Measurements from ENCODE around the gene CEACAM6.

CEACAM6 gene

DNA sequence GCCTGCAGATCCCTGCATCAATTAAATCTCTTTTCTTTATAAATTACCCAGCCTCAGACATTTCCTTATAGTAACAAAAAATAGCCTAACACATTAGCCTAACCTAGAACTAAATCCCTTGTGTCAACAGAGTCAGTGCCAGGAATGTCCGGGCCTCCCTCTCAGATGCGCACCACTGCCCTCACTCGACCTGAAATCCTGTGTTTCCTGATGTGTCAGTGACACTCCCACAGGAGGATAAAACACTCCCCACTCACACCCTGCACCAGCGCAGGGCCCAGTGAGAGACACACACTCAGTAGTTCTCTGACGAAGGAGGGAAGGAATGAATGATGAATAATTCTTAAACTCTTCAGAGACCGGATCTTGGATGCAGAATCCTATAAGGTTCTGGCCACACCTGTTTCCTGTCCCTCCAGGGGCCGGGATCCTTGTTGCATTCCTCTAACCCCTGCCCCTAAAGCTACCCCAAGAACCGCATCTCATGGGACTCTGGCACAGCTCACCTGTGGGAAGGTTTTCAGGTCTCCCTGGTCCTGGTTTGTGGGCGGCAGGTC lies 44.2 kb downstream of the CEACAM6 start:
- Histone ChIP-seq H3K4me3 (ENCODE audit: low read depth in 1 of 2, low read length in 2 of 2) (no peak overlapping the region), H3K9me3 (ENCODE audit: low read length) (no peaks in the 10 kb centered on the region), H3K4me1 (ENCODE audit: insufficient read depth, low read length) (no peaks in the 10 kb centered on the region), H3K9ac (ENCODE audit: low read length) (no peak overlapping the region), H3K36me3 (ENCODE audit: insufficient read depth, low read length) (no peaks in the 10 kb centered on the region), H3K27ac (ENCODE audit: low read depth, low read length) (no peak overlapping the region), H3K27me3 (ENCODE audit: control insufficient read depth in 1 of 2, insufficient read depth in 2 of 2, low read length in 2 of 2) (no peaks in the 10 kb centered on the region)

DNA sequence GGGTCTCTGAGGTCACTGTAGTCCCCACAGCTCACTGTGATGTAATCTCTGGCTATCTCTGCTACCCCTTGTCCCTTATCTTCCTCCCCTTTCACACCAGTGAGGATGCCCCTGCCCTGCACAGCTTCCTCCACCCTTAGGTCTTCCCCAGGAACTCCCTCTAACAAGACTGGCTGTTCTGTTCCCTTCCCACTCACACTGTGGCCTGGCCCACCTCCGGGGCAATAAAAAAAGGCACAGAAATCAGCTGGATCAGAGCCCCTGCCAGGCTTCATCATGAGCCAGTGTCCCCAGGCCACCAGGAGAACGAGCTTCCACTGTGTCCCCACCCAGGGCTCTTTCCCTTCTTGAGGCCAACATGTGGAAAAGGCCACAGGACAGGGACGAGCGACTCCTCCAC lies 45.7 kb downstream of the CEACAM6 start:
- Histone ChIP-seq H3K4me1 (ENCODE audit: insufficient read depth, low read length) (no peaks in the 10 kb centered on the region), H3K36me3 (ENCODE audit: insufficient read depth, low read length) (no peaks in the 10 kb centered on the region), H3K9ac (ENCODE audit: low read length) (no peak overlapping the region), H3K4me3 (ENCODE audit: low read depth in 1 of 2, low read length in 2 of 2) (no peak overlapping the region), H3K9me3 (ENCODE audit: low read length) (no peaks in the 10 kb centered on the region), H3K27ac (ENCODE audit: low read depth, low read length) (no peak overlapping the region), H3K27me3 (ENCODE audit: control insufficient read depth in 1 of 2, insufficient read depth in 2 of 2, low read length in 2 of 2) (no peaks in the 10 kb centered on the region)

DNA sequence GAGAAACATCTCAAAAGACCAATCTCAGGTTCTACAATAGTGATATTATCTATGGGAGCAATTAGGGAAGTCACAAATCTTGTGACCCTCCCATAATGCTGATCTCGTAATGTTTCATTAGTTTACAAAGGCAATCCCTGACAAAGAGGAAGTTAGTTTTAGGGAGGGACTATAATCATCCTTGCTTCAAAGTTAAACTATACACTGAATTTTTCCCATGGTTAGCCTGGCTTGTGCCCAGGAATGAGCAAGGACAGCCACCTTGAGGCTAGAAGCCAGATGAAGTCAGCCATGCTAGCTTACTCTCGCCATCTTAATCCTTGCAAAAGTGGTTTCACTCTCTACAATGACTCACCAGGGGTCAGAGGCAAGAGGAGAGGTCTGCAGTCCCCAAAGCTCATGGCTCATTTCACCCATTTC lies 46.5 kb downstream of the CEACAM6 start:
- no peaks in the 10 kb centered on the region for H3K9me3 ChIP-seq (ENCODE audit: low read length)
- no peaks in the 10 kb centered on the region for H3K27me3 ChIP-seq (ENCODE audit: control insufficient read depth in 1 of 2, insufficient read depth in 2 of 2, low read length in 2 of 2)
- no peaks in the 10 kb centered on the region for H3K36me3 ChIP-seq (ENCODE audit: insufficient read depth, low read length)
- H3K4me1 ChIP-seq (ENCODE audit: insufficient read depth, low read length) = no peaks in the 10 kb centered on the region
- no peak overlapping the region for H3K27ac ChIP-seq (ENCODE audit: low read depth, low read length)
- H3K9ac ChIP-seq (ENCODE audit: low read length) = no peak overlapping the region
- no peak overlapping the region for H3K4me3 ChIP-seq (ENCODE audit: low read depth in 1 of 2, low read length in 2 of 2)

DNA sequence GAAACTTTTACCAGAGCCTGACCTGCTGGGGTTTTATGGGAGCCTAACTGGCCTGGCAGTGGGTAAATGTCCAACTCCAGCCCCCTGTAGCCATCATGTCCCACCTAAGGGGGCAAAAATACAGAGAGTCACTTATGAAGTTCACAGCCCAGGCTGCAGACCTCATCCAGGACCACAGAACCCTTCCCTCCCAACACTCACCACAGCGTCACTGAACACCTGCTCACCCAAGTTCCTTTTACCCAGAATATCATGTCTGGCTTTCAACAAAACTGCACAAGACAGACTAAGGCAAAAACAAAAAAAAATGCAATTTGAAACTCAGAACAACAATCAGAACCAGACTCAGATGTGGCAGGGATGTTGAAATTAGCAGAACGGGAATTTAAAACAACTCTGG lies 47.4 kb downstream of the CEACAM6 start:
- Histone ChIP-seq H3K9me3 (ENCODE audit: low read length) (no peaks in the 10 kb centered on the region), H3K27me3 (ENCODE audit: control insufficient read depth in 1 of 2, insufficient read depth in 2 of 2, low read length in 2 of 2) (no peaks in the 10 kb centered on the region), H3K4me3 (ENCODE audit: low read depth in 1 of 2, low read length in 2 of 2) (no peak overlapping the region), H3K4me1 (ENCODE audit: insufficient read depth, low read length) (no peaks in the 10 kb centered on the region), H3K9ac (ENCODE audit: low read length) (no peak overlapping the region), H3K27ac (ENCODE audit: low read depth, low read length) (no peak overlapping the region), H3K36me3 (ENCODE audit: insufficient read depth, low read length) (no peaks in the 10 kb centered on the region)

DNA sequence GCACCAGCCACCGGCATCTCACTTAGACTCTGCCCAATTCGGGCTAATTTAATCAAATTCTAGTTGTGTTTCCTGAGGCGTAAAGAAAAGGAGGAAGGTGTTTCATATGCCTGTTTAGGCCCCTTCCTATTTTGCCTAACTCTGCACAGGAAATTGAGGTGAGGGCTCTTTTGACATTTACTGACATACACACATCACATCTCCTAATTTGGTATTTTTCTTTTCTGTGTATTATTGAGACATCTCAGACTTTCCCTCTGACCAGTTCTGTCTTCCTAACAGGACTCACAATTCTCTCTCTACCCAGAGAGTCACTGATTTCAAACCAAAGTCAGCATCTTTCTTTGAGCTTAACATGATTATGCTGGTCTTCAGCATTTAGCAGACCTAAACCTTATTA lies 49.0 kb downstream of the CEACAM6 start:
- H3K36me3 ChIP-seq (ENCODE audit: insufficient read depth, low read length) = no peaks in the 10 kb centered on the region
- H3K27ac ChIP-seq (ENCODE audit: low read depth, low read length) = no peak overlapping the region
- no peaks in the 10 kb centered on the region for H3K4me1 ChIP-seq (ENCODE audit: insufficient read depth, low read length)
- no peaks in the 10 kb centered on the region for H3K27me3 ChIP-seq (ENCODE audit: control insufficient read depth in 1 of 2, insufficient read depth in 2 of 2, low read length in 2 of 2)
- no peak overlapping the region for H3K4me3 ChIP-seq (ENCODE audit: low read depth in 1 of 2, low read length in 2 of 2)
- H3K9me3 ChIP-seq (ENCODE audit: low read length) = no peaks in the 10 kb centered on the region
- no peak overlapping the region for H3K9ac ChIP-seq (ENCODE audit: low read length)

DNA sequence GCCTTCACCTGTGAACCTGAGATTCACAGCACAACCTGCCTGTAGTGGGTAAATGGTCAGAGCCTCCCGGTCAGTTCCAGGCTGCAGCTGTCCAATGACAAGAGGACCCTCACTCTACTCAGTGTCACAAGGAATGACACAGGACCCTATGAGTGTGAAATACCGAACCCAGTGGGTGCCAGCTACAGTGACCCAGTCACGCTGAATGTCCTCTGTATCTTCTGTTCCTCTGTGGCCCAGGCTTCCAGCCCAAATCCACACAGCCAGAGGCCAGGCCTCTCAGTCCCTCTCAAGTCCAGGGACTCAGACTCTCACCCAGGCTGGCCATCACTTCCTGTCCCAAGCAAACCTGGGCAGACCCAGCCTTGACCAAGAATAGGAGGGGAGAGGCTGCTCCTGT lies 51.8 kb downstream of the CEACAM6 start:
- H3K9ac ChIP-seq (ENCODE audit: low read length) = no peak overlapping the region
- no peak overlapping the region for H3K27ac ChIP-seq (ENCODE audit: low read depth, low read length)
- peaks cover 0 to 4% of the 10 kb centered on the region in 2 donors for H3K27me3 ChIP-seq (ENCODE audit: control insufficient read depth in 1 of 2, insufficient read depth in 2 of 2, low read length in 2 of 2)
- no peaks in the 10 kb centered on the region for H3K9me3 ChIP-seq (ENCODE audit: low read length)
- no peaks in the 10 kb centered on the region for H3K36me3 ChIP-seq (ENCODE audit: insufficient read depth, low read length)
- H3K4me3 ChIP-seq (ENCODE audit: low read depth in 1 of 2, low read length in 2 of 2) = no peak overlapping the region
- H3K4me1 ChIP-seq (ENCODE audit: insufficient read depth, low read length) = no peaks in the 10 kb centered on the region

DNA sequence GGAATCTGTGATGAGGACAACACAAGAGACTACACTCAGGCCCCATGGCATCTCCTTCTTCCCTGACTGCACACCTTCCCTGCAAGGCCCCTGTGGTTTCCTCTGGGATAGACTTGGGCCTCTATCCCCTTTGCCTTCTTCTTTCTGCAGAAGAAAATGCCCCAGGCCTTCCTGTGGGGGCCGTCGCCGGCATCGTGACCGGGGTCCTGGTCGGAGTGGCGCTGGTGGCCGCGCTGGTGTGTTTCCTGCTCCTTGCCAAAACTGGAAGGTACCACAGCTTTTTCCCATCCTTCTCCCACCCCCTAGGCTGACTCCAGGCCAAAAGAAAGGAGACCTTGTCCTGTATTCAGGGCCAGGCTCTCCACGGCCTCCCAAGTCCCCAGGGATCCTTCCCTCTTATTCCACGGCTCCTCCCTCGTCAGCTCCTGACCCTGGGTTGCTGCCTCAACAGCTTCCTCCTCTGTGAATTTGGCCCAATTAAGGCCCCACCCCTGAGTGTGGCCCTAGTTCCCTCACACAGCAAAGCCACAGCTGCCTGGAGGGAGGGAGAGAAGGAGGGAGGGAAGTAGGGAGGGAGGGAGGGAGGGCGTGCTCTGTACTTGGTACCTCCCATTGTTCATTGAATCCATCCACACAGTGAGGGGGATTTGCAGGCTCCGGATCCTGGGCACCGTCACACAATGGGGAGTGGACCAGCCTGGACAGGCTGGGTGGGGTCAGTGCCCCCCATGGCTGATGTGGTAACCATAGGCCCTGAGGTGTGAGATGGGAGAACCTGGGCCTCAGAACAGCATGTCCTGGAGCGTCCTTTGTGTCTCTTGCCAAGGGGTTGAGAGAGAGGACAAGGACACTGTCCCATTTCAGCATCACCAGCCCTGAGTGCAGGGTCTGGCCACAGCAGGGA lies 53.6 kb downstream of the CEACAM6 start:
- Histone ChIP-seq H3K9ac (ENCODE audit: low read length) (no peak overlapping the region), H3K4me1 (ENCODE audit: insufficient read depth, low read length) (no peaks in the 10 kb centered on the region), H3K27me3 (ENCODE audit: control insufficient read depth in 1 of 2, insufficient read depth in 2 of 2, low read length in 2 of 2) (peaks cover 0 to 4% of the 10 kb centered on the region in 2 donors), H3K4me3 (ENCODE audit: low read depth in 1 of 2, low read length in 2 of 2) (no peak overlapping the region), H3K36me3 (ENCODE audit: insufficient read depth, low read length) (no peaks in the 10 kb centered on the region), H3K9me3 (ENCODE audit: low read length) (no peaks in the 10 kb centered on the region), H3K27ac (ENCODE audit: low read depth, low read length) (no peak overlapping the region)

DNA sequence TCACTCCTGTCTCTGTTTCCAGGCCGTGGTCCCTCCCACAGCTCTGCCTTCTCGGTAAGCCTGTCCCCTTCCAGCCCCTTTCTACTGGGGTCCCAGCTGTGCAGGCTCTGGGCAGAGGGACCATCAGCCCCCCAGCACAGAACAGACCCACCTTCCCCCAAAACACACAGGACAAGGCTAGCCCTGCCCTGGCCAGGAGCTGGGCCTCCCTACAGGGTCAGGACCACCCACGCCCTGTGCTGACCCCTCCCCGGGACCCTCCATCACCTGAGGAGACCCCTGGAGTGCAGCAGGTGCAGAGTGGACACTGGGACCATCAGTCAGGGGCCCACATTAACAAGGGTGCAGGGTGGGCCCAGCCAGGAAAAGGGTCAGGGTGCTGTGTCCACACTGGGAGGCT lies 55.0 kb downstream of the CEACAM6 start:
- peaks cover 0 to 4% of the 10 kb centered on the region in 2 donors for H3K27me3 ChIP-seq (ENCODE audit: control insufficient read depth in 1 of 2, insufficient read depth in 2 of 2, low read length in 2 of 2)
- no peaks in the 10 kb centered on the region for H3K36me3 ChIP-seq (ENCODE audit: insufficient read depth, low read length)
- H3K4me1 ChIP-seq (ENCODE audit: insufficient read depth, low read length) = no peaks in the 10 kb centered on the region
- H3K9ac ChIP-seq (ENCODE audit: low read length) = no peak overlapping the region
- H3K9me3 ChIP-seq (ENCODE audit: low read length) = no peaks in the 10 kb centered on the region
- no peak overlapping the region for H3K27ac ChIP-seq (ENCODE audit: low read depth, low read length)
- no peak overlapping the region for H3K4me3 ChIP-seq (ENCODE audit: low read depth in 1 of 2, low read length in 2 of 2)

DNA sequence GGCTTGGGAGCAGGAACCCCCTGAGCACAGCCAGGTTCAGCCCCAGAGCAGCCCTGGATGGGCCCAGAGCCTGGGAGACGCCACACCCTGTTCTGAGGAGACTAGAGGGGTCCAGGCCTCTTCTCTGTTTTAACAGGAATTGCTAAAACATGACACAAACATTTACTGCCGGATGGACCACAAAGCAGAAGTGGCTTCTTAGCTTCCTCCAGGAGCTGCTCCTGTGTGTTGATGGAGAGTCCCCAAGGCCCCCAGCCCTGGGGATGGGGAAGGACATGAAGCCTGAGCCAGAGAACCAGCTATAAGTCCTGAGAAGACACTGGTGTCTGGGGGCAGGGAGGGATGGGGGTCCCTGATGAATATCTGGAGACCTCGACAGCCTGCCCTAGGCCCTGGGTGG lies 55.7 kb downstream of the CEACAM6 start:
- Histone ChIP-seq H3K27ac (ENCODE audit: low read depth, low read length) (no peak overlapping the region), H3K4me1 (ENCODE audit: insufficient read depth, low read length) (no peaks in the 10 kb centered on the region), H3K9me3 (ENCODE audit: low read length) (no peaks in the 10 kb centered on the region), H3K4me3 (ENCODE audit: low read depth in 1 of 2, low read length in 2 of 2) (no peak overlapping the region), H3K27me3 (ENCODE audit: control insufficient read depth in 1 of 2, insufficient read depth in 2 of 2, low read length in 2 of 2) (peaks cover 0 to 4% of the 10 kb centered on the region in 2 donors), H3K36me3 (ENCODE audit: insufficient read depth, low read length) (no peaks in the 10 kb centered on the region), H3K9ac (ENCODE audit: low read length) (no peak overlapping the region)

DNA sequence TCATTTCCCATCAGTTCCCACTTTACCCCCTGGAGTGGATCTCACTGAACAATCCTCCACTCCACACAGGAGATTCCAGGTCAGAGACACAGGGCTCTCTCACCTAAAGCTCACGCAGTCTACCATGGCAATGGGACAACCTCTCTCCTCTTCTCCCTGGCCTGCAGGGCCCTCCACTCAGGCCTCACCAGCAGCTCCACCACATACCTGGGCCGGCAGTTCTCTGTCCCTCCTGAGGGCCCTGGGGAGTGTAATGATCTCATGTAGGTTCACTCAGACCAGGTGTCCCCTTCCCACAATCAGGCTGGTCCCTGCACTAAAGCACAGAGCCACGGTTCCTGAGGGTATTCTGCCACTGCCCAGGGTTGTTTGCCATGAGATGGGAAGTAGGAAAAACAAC lies 56.7 kb downstream of the CEACAM6 start:
- Histone ChIP-seq H3K27me3 (ENCODE audit: control insufficient read depth in 1 of 2, insufficient read depth in 2 of 2, low read length in 2 of 2) (peaks cover 0 to 4% of the 10 kb centered on the region in 2 donors), H3K36me3 (ENCODE audit: insufficient read depth, low read length) (no peaks in the 10 kb centered on the region), H3K4me1 (ENCODE audit: insufficient read depth, low read length) (no peaks in the 10 kb centered on the region), H3K9ac (ENCODE audit: low read length) (no peak overlapping the region), H3K27ac (ENCODE audit: low read depth, low read length) (no peak overlapping the region), H3K4me3 (ENCODE audit: low read depth in 1 of 2, low read length in 2 of 2) (no peak overlapping the region), H3K9me3 (ENCODE audit: low read length) (no peaks in the 10 kb centered on the region)

DNA sequence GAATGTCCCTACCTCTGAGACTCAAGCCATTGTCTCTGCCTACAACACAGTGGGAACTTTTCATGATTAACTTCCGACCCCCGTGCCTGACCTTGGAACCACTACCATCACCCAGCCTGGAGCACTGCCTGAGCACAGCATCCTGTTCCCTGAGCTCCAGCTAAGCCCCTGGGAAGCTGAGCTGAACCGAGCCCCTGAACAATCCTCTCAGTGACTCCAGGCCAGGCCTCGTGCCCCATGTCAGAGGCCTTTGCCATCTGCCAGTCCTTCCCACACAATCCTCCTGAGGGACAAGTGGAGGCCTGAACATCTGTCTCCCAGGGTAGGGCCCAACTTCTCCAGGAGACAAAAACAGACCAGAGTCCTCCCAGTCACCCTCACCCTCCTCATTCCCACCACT lies 58.6 kb downstream of the CEACAM6 start:
- Histone ChIP-seq H3K4me1 (ENCODE audit: insufficient read depth, low read length) (no peaks in the 10 kb centered on the region), H3K9me3 (ENCODE audit: low read length) (no peaks in the 10 kb centered on the region), H3K9ac (ENCODE audit: low read length) (no peak overlapping the region), H3K27me3 (ENCODE audit: control insufficient read depth in 1 of 2, insufficient read depth in 2 of 2, low read length in 2 of 2) (peaks cover 0 to 4% of the 10 kb centered on the region in 2 donors), H3K36me3 (ENCODE audit: insufficient read depth, low read length) (no peaks in the 10 kb centered on the region), H3K27ac (ENCODE audit: low read depth, low read length) (no peak overlapping the region), H3K4me3 (ENCODE audit: low read depth in 1 of 2, low read length in 2 of 2) (no peak overlapping the region)

DNA sequence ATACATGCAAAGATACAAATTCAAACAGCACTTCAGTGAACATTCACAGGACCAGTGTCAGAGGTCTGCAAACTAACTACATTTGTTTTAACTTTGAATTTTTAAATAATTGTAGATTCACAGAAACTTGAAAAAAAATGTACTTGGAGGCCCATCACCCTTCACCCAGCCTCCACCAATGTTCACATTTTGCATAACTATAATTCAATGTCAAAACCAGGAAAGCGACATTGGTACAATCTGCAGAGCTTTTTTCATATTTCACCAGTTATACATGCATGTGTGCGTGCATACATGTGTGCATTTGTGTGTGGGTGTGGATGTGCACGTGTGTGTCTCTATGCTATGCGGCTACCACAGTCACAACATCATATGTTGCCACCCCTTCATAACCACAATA lies 60.0 kb downstream of the CEACAM6 start:
- Histone ChIP-seq H3K9me3 (ENCODE audit: low read length) (no peaks in the 10 kb centered on the region), H3K9ac (ENCODE audit: low read length) (no peak overlapping the region), H3K4me3 (ENCODE audit: low read depth in 1 of 2, low read length in 2 of 2) (no peak overlapping the region), H3K27ac (ENCODE audit: low read depth, low read length) (no peak overlapping the region), H3K27me3 (ENCODE audit: control insufficient read depth in 1 of 2, insufficient read depth in 2 of 2, low read length in 2 of 2) (peaks cover 0 to 3% of the 10 kb centered on the region in 2 donors), H3K4me1 (ENCODE audit: insufficient read depth, low read length) (no peaks in the 10 kb centered on the region), H3K36me3 (ENCODE audit: insufficient read depth, low read length) (no peaks in the 10 kb centered on the region)

Data from muscle layer of colon (tissue), 2 donors.